Suprapubic skin (tissue), 3 donors: ENCODE results near the gene BCL2L1.

Experiments used
- EP300 ChIP-seq: sonication (generic); formaldehyde crosslinking; IDR thresholded peaks from one replicate; pipeline ENCODE4 v1.6.1; 2017; ENCODE audit warnings: antibody characterized with exemption
- POLR2A ChIP-seq, 2 donors: fragments of 450-650 bp; IDR thresholded peaks; one replicate each; pipeline ENCODE4 v1.6.1; 2017; ENCODE audit warnings: antibody characterized with exemption in 2 of 2, mild to moderate bottlenecking in 2 of 2, moderate library complexity in 2 of 2
- TF ChIP-seq, protein P1 (sequence below), 2 donors: fragments of 200-600 bp in 1 of 2; fragments of 450-650 bp in 1 of 2; sonication (generic) in 1 of 2; IDR thresholded peaks; one replicate each; pipeline ENCODE4 v1.5.1; 2016 to 2019; ENCODE audit warnings: antibody characterized with exemption in 2 of 2, mild to moderate bottlenecking in 1 of 2, moderate library complexity in 1 of 2

DNA sequence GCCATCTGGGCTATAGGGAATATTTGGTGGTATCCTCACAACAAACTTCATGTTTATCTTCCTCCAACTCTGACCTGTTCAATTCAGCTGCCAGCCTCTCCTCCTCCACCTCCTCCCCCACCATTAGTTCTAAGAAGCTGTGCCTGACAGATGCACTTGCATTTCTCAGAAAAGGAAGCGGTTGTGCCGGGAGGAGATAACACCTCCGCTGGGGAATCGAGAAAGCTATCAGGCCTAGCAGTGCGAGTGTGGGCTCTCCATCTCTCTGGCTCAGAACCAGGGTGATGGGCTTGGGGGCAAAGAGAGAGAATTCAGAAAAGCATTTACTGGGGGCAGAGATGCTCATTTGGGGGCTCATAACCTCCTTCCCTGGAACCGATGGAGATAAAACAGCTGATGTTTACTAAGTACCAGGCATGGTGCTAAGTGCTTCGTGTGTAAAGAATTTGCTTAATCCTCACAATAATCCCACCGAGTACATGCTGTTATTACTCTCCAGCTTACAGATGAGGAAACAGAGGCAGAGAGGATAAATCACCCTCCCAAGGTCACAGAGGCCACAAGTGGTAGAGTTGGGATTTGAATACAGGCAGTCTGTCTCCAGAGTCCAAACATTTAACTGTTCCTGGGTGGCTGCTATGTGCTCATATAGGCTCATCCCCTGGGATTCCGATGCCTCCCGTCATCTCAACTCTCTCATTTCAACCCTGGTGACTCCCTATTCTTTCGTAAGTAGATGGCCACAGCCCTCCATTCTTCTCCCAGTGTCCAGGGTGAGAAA, 46.6 kb downstream of the BCL2L1 start:
- TF ChIP-seq, protein P1, sequence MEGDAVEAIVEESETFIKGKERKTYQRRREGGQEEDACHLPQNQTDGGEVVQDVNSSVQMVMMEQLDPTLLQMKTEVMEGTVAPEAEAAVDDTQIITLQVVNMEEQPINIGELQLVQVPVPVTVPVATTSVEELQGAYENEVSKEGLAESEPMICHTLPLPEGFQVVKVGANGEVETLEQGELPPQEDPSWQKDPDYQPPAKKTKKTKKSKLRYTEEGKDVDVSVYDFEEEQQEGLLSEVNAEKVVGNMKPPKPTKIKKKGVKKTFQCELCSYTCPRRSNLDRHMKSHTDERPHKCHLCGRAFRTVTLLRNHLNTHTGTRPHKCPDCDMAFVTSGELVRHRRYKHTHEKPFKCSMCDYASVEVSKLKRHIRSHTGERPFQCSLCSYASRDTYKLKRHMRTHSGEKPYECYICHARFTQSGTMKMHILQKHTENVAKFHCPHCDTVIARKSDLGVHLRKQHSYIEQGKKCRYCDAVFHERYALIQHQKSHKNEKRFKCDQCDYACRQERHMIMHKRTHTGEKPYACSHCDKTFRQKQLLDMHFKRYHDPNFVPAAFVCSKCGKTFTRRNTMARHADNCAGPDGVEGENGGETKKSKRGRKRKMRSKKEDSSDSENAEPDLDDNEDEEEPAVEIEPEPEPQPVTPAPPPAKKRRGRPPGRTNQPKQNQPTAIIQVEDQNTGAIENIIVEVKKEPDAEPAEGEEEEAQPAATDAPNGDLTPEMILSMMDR (IDR thresholded peaks at IDR 0.05) = no peak
- TF ChIP-seq POLR2A (IDR thresholded peaks at IDR 0.05) (no peak), EP300 (no peak)
